HCEC 1CT (cell line): Measurements from ENCODE around the gene FGF14.

Experiments
- DNase-seq: peaks from one replicate; pipeline ENCODE4 v3.0.0-alpha.2; 2017

The FGF14 gene

DNA sequence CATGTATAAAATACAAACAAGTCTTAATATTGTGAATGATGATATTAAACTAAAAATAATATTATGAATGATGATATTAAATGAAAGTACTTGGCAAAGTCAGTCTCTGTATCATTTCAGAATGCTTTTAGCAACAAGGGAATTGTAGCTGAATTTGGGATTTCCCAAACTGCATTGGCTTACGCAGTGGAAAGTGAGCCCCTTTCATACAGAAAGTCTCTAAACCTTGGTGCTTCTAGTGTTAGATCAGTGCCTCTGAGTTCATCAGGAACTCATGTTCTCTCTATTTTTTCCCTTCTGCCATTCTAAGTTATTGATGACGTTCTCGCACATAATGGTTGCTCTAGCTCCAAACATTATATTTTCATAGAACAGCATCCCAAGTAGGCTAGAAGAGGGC, 649.4 kb downstream of the FGF14 start:
- DNase-seq: no peak

DNA sequence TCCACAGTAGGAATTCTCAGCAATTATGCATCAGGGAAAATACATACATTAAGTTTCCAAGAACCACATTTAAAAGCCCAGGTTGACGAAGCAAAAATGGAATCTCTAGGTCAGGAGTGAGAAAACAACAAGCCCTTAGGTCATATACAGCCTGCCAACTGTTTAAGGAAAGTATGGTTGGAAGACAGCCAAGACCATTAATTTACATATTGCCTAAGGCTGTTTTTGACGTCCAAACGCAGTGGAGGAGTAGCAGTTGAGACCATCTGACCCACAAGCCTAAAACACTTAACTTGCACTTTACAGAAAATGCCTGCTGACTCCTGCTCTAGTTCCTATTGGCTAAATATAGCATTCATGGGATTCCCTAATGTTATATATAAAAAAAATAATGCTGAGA, 650.4 kb downstream of the FGF14 start:
- DNase-seq: peak; percentile 52

GRCh38 chr13:101749584-101749983, 652.3 kb downstream of the FGF14 start:
- no peak for DNase-seq

DNA sequence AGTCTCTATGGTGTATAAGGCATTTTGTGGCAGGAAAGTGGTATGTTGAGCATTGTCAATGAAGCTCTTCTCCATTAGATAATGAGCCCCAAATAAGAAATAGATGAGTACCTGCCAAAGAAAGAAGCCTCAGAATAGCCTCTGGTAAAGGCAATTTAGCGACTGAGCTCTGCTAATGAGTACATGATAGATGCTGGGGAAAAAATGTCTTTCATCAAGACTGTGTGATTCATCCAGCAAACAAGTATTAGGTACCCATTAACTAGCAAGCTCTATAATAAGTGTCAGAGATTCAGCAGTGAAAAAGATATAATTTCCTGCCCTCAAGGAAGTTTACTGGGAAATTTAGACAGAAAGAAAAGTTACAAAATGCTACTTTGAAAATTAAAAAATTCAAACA, 654.8 kb downstream of the FGF14 start:
- DNase-seq: no peak

DNA sequence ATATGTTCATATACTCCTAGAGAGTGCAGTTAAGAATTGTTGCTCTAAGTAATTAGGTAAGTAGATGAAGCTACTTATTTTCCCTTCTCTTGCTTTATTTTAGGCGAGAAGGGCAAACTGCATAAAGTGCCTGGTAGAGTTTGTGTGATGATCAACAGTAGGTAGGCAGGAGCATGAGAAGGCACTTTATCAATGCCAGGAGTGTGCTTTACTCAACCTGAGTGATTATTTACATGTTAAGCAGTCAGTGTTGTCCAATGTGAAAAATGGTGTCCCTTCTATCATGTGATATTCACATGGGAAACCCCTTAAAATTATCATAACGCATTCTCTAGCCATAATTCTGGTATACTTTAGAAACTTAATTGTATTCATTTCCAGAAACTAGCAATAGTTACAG, 655.3 kb downstream of the FGF14 start:
- no peak for DNase-seq

GRCh38 chr13:101739382-101740178, 662.3 kb downstream of the FGF14 start:
- DNase-seq: no peak

DNA sequence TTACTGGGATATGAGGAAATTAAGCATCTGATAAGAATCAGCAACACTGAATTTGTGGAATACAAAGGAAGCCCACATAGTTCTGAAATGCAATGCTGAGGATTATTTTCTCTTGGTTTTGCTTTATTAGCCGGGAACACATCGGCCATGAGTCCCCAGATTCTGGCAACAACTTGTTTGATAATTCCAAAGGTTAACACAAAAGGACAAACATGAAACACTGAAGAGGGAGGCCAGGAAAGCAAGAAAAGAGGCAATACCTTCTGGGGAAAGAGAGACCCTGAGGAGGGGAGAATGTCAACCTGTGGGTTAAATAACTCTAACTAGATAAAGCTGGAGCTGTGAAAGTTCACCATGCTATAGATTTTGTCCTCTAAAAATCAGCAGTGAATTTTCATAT, 663.5 kb downstream of the FGF14 start:
- no peak for DNase-seq

DNA sequence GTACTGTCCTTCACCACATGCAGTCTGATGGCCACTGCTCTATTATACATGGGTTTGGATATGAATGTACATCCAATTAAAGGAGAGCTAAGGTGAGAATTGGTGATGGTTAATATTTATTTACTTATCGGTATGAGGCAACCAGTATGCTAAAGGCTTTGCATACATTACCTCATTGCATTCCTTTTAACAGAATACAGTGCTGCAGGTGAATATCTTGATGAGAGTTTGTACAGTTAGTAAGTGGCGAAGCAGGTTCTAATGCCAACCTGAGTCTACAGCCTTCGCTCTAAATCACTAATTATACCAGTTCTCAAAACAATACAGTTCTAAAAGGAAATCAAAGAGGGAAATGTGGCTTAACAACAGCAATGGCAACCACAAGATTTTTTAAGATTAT, 665.3 kb downstream of the FGF14 start:
- no peak for DNase-seq

- no peak for DNase-seq
These were observed 671.3 kb downstream of the FGF14 start for GRCh38 chr13:101730420-101731000.

- DNase-seq: no peak
These were observed 673.2 kb downstream of the FGF14 start for GRCh38 chr13:101728615-101729014.

- DNase-seq: no peak
These were observed 673.8 kb downstream of the FGF14 start for GRCh38 chr13:101728021-101728420.

- no peak for DNase-seq
These were observed 674.7 kb downstream of the FGF14 start for GRCh38 chr13:101727118-101727517.

DNA sequence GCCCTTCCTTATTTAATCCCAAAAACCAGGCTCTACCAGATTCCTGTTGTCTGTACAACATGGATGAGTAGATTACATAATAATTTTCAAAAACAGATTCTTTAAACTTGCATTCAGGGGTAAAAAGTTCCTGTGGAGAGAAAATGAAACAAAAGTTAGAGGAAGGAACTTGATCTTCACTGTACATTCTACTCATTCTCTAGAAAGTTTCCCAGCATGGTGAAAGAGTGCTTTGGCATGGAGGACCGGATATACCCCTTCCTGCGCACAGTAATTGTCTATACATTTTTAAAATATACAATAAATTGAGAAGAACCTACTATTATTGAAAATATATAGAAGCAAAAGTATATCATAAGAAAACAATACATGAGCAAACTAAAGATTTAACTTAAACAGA, 675.2 kb downstream of the FGF14 start:
- no peak for DNase-seq

- no peak for DNase-seq
These were observed 683.4 kb downstream of the FGF14 start for GRCh38 chr13:101718496-101718895.

DNA sequence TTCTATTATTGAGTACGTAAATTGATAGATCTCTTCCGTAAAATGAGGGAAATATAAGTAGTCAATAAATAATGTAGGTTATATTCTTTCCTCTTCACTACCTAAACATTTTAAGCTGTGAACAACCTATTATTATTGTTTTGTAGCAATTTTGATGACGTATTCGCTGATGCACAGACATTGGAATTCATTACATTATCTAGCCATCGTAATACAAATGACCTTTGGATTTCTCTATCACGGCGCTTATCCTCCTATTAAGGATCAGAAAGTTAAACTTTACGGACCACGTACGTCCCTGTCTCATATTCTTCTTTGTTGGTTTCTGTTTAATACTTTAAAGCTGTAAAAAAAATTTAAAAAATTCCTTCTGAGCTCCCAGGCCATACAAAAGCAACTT, 684.5 kb downstream of the FGF14 start:
- no peak for DNase-seq

DNA sequence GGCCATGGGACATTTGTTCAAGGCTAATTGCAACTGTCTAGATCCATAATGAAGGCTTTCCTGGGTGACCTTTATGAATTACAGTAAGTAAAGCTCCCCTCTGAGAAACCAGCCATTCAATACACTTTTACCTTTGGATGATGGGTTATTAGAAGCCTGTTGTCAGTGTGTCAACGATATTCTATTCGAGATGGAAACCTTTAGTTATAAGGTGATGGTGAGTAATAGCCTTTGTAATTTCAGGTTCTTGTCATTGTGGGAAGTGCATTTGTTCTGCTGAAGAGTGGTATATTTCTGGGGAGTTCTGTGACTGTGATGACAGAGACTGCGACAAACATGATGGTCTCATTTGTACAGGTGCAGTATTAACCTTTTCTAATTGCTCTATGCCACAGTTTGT, 687.7 kb downstream of the FGF14 start:
- DNase-seq: no peak

- no peak for DNase-seq
These were observed 689.9 kb downstream of the FGF14 start for GRCh38 chr13:101712026-101712348.

DNA sequence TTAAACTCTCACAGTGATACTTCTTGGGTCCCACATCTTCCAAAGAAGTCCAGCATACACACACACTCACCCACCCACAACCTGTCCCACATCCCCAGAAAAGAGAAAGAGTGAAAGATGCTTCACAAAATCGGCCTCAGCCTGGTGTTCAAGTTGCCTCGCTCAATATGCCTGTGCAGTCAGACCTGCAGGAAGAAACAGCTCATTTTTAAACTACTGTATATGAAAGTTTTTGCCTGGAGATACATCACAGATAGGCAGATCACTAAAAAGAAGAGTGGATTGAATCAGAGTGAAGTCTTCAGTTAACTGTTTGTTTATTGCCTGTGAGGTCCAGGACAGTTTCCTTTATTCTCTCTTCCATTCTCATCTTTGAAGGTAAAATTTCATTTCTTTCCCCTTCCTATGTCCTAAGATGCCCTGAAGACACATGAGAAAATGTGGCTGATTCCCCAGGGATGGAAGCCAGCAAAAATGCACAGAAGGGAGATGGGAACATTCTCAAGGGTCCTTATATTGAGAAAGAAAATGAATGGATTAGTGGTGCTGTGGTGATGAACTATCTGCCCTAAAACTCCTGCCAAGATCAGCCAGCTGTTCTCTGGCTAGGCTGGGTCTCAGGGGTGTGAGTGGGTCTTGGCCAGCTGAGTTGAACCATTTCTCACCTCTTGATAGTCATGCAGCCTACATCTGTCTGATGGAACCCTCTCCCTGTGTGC, 690.4 kb downstream of the FGF14 start:
- no peak for DNase-seq

GRCh38 chr13:101709952-101710351, 691.9 kb downstream of the FGF14 start:
- no peak for DNase-seq

DNA sequence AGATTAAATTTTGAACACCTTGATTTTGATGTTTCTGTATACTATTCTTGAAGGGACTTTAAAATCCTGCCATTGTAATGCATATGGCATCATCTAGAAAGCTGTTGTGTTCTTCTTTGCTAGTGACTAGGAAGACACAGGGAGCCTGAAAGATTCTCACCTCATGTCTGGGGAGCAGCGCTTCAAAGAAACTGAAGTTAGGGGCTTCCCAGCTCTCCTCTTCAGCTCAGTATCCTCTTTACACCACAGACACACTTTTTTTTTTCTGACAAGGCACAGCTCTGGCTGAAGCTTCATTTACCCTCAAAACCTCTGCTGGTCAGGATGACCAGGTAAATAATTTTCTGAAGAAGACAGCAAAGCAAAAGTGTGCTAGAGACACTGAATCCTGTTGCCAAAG, 693.7 kb downstream of the FGF14 start:
- DNase-seq: no peak

GRCh38 chr13:101707659-101708058, 694.2 kb downstream of the FGF14 start:
- no peak for DNase-seq

- DNase-seq: peak; percentile 83
These were observed 695.2 kb downstream of the FGF14 start for GRCh38 chr13:101706651-101707050.

DNA sequence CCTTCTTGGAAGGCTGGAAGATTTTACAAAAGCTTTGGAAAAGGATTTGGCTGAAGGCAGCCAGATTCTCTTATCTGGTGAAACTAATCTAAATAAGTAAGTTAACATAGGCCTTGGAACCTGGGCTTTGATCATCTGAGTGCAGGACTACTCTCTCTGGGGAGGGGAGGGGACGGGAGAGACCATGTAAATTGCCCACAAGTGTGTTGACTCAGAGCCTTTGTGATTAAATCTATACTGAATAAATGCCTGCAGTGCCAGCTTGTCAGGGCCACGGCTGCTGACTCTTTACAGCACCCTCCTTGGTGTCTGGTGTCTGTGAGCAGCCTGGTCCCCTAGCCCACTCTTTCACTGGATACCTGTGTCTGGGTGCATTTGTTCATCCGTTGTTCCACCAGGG, 698.0 kb downstream of the FGF14 start:
- DNase-seq: no peak

- DNase-seq: no peak
These were observed 698.8 kb downstream of the FGF14 start for GRCh38 chr13:101703081-101703480.
